GM12865 (cell line): ENCODE data around the gene TMEM176A.
A peak's percentile ranks its signal among the peaks of the same experiment; 100 is the strongest.

Experiments used
- DNase-seq: peaks from one replicate; pipeline ENCODE4 v3.0.0; 2010; ENCODE audit warnings: low read depth
- H3K4me3 ChIP-seq: 2 replicates; pipeline ENCODE4 v1.5.1; 2011; ENCODE audit warnings: mild to moderate bottlenecking, low read depth, low read length, control low read depth
- CTCF ChIP-seq: IDR thresholded peaks from 2 replicates; pipeline ENCODE4 v1.5.1; 2011; ENCODE audit warnings: low read length, control low read depth, low read depth, inconsistent platforms; ENCODE audit not compliant: insufficient read depth; ENCODE audit errors: missing control alignments

The TMEM176A gene

GRCh38 chr7:150820148-150820547, 19.6 kb downstream of the TMEM176A start:
- TF ChIP-seq CTCF: no peak
- DNase-seq: peak; percentile 13
- no peak overlapping the region for H3K4me3 ChIP-seq

- DNase-seq: peak; percentile 12
- H3K4me3 ChIP-seq: no peak overlapping the region
- no peak for TF ChIP-seq CTCF
Measured at GRCh38 chr7:150820578-150821198, 20.1 kb downstream of the TMEM176A start.

DNA sequence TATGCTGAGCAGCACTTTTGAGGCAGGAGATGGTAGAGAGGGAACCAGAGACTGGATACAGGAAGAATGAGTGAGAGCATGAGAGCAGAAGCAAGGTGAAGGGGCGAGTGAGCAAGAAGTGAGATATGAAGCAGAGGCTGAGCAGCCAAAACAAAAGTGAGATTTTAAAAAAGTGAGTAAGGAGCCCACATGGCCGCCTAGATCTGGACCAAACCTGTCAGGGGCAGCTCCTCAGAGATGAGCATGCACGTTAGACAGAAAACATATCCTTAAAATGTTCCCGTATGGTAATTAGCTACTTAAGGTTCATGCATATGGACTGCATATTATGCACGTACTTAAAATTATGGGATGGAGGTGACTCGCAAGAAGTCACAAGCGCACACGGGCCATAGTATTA, 22.5 kb downstream of the TMEM176A start:
- DNase-seq: no peak
- no peak overlapping the region for H3K4me3 ChIP-seq
- TF ChIP-seq CTCF: no peak

DNA sequence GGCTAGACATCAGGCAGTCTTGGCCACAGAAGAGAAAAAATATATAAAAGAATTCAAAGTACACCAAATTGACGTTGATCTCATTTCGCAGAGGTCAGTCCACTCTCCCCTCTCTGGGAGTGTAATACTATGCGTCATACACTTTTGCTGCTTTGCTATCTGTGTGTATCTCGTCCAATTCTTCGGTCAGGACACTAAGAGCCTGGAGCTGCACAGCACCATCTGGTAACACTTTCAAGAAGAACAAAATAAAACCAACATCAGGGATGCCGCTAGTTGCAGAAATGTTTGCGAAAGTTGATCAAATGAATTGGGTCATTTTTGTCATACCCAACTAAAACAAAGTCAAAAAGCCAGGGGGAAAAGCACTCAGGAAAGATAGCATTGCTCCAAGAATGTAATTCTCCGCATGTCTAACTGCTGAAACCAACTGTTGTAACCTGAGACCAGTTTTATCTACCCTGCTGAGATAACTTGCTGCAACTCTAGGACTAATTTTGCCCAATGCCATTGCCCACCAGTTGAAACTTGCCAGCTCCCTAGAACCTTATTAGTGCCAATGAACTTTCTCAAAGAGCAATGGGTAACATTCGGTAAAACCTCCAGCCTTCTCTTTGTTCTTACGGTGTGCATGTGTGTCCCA, 23.0 kb downstream of the TMEM176A start:
- DNase-seq: no peak
- TF ChIP-seq CTCF: no peak
- H3K4me3 ChIP-seq: no peak overlapping the region

GRCh38 chr7:150824379-150825177, 24.0 kb downstream of the TMEM176A start:
- TF ChIP-seq CTCF: no peak
- no peak overlapping the region for H3K4me3 ChIP-seq
- no peak for DNase-seq

DNA sequence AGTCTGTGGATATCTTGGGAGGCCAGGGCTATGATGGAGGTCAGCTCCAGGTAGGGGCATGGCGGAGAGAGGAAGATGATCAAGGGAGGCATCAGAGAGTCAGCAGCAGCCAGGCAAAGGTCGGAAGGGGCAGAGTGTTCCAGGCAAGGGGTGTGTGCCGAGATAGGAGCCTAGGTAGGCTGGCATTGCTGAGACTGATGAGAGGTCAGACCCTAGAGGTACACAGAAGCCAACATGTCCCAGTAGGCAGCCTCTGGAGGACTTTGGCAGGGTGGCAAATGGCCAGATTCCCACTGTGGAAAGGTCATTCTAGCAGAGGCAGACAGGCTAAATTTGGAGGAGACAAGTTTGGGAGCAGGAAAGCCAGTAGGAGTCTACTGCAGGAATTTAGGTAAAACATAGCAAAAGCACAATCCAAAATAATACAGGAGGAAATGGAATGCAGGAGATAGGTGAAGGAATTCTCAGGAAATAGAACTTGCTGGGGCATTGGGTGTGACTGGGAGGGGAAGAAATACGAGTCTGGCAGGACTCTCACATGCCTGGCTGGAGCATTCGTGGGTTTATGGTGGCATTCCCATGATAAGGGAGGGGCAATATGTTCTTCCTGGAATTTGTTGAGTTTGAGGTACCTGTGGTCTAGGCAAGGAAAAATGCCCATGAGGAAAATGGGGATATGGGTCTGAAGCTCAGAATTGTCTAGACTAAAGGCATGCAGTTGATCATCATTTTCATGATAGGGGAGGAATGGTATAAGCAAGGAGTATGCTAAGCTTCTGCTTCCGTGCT, 25.7 kb downstream of the TMEM176A start:
- no peak for DNase-seq
- no peak overlapping the region for H3K4me3 ChIP-seq
- TF ChIP-seq CTCF: no peak
